Neuronal stem cell (in vitro differentiated cells): Measurements from ENCODE around the gene AKAP6.
"Not testable (repeated sequence)": the region's sequence is repeated elsewhere in the genome, so short reads cannot be mapped to it uniquely, and the experiment has no call there.

Experiments
- DNase-seq: peaks from one replicate; pipeline ENCODE4 v3.0.0-alpha.2; 2013; ENCODE audit warnings: low spot score
- H2AFZ ChIP-seq: one replicate; pipeline ENCODE4 v1.6.1; 2013; ENCODE audit warnings: mild to moderate bottlenecking, low read length, inconsistent platforms
- H2AK5ac ChIP-seq: 2 replicates; pipeline ENCODE4 v1.6.1; 2013; ENCODE audit warnings: low read depth, mild to moderate bottlenecking, inconsistent platforms, low read length, moderate library complexity, mixed read lengths
- H2BK120ac ChIP-seq: 2 replicates; pipeline ENCODE4 v1.6.1; 2013; ENCODE audit warnings: low read depth, mild to moderate bottlenecking, inconsistent platforms, low read length, moderate library complexity, mixed read lengths
- H2BK12ac ChIP-seq: one replicate; pipeline ENCODE4 v1.6.1; 2013; ENCODE audit warnings: low read length, inconsistent platforms
- H2BK15ac ChIP-seq: 2 replicates; pipeline ENCODE4 v1.6.1; 2013; ENCODE audit warnings: mild to moderate bottlenecking, low read length, inconsistent platforms, mixed read lengths
- H2BK5ac ChIP-seq: one replicate; pipeline ENCODE4 v1.6.1; 2013; ENCODE audit warnings: inconsistent platforms, mild to moderate bottlenecking, low read length, moderate library complexity
- H3K14ac ChIP-seq: one replicate; pipeline ENCODE4 v1.6.1; 2013; ENCODE audit warnings: low read length, inconsistent platforms
- H3K18ac ChIP-seq: 2 replicates; pipeline ENCODE4 v1.6.1; 2013; ENCODE audit warnings: low read length, inconsistent platforms
- H3K23ac ChIP-seq: 2 replicates; pipeline ENCODE4 v1.6.1; 2013; ENCODE audit warnings: low read depth, mild to moderate bottlenecking, mixed read lengths, low read length, inconsistent platforms; ENCODE audit not compliant: poor library complexity
- H3K27ac ChIP-seq: replicated peaks from 3 replicates; pipeline ENCODE4 v1.5.1; 2013; ENCODE audit warnings: low read length, inconsistent platforms
- H3K27me3 ChIP-seq, 3 experiments: 2 replicates each; pipeline ENCODE4 v1.6.1; 2013; ENCODE audit warnings: low read length in 3 of 3, mild to moderate bottlenecking in 2 of 3, inconsistent platforms in 1 of 3, low read depth in 1 of 3, mixed read lengths in 1 of 3, moderate library complexity in 1 of 3; ENCODE audit not compliant: control insufficient read depth in 3 of 3, insufficient read depth in 3 of 3
- H3K36me3 ChIP-seq, 2 donors: replicated peaks in 1 of 2; 2 replicates each; pipeline ENCODE4 v1.6.1; 2013; ENCODE audit warnings: low read length in 2 of 2; ENCODE audit not compliant: control insufficient read depth in 2 of 2, insufficient read depth in 2 of 2
- H3K4ac ChIP-seq: 2 replicates; pipeline ENCODE4 v1.6.1; 2013; ENCODE audit warnings: inconsistent platforms, mild to moderate bottlenecking, low read length, moderate library complexity
- H3K4me1 ChIP-seq, 2 donors: 1 replicate in 1 of 2; 2 replicates in 1 of 2; pipeline ENCODE4 v1.6.1; 2013; ENCODE audit warnings: low read length in 2 of 2, low read depth in 1 of 2; ENCODE audit not compliant: control insufficient read depth in 2 of 2, insufficient read depth in 1 of 2
- H3K4me2 ChIP-seq: one replicate; pipeline ENCODE4 v1.6.1; 2013; ENCODE audit warnings: mild to moderate bottlenecking, low read length, inconsistent platforms; ENCODE audit not compliant: insufficient read depth, poor library complexity, severe bottlenecking
- H3K4me3 ChIP-seq, 2 donors: 2 replicates each; pipeline ENCODE4 v1.5.1; 2013; ENCODE audit warnings: low read length in 2 of 2, mild to moderate bottlenecking in 2 of 2, inconsistent platforms in 1 of 2, moderate library complexity in 1 of 2
- H3K79me1 ChIP-seq: one replicate; pipeline ENCODE4 v1.6.1; 2013; ENCODE audit warnings: low read depth, mild to moderate bottlenecking, inconsistent platforms, low read length, moderate library complexity
- H3K9ac ChIP-seq: one replicate; pipeline ENCODE4 v1.6.1; 2013; ENCODE audit warnings: mild to moderate bottlenecking, low read depth, low read length, inconsistent platforms; ENCODE audit not compliant: poor library complexity
- H3K9me3 ChIP-seq, 2 donors: replicated peaks in 1 of 2; 2 replicates each; pipeline versions ENCODE3 to v1.6.1; 2013; ENCODE audit warnings: low read length in 2 of 2, mild to moderate bottlenecking in 2 of 2, inconsistent platforms in 1 of 2, low read depth in 1 of 2, mixed read lengths in 1 of 2, moderate library complexity in 1 of 2; ENCODE audit not compliant: control insufficient read depth in 2 of 2, insufficient read depth in 1 of 2
- H4K8ac ChIP-seq: one replicate; pipeline ENCODE4 v1.6.1; 2013; ENCODE audit warnings: low read depth, mild to moderate bottlenecking, inconsistent platforms, low read length, moderate library complexity
- H4K91ac ChIP-seq: one replicate; pipeline ENCODE4 v1.6.1; 2013; ENCODE audit warnings: low read length, low read depth, mild to moderate bottlenecking, inconsistent platforms; ENCODE audit not compliant: poor library complexity
- WGBS, 2 donors: extraction: QIAGEN DNeasy Blood & Tissue Kit; methylation state at CpG; one replicate each; pipeline ENCODE4 v1.1.7; 2013; ENCODE audit warnings: missing lambda C conversion rate in 2 of 2, mixed read lengths in 1 of 2; ENCODE audit not compliant: insufficient read length in 2 of 2, insufficient replicate concordance in 1 of 2; ENCODE audit errors: extremely low coverage in 2 of 2; 5-methylcytosine and 5-hydroxymethylcytosine counted together

Gene AKAP6

DNA sequence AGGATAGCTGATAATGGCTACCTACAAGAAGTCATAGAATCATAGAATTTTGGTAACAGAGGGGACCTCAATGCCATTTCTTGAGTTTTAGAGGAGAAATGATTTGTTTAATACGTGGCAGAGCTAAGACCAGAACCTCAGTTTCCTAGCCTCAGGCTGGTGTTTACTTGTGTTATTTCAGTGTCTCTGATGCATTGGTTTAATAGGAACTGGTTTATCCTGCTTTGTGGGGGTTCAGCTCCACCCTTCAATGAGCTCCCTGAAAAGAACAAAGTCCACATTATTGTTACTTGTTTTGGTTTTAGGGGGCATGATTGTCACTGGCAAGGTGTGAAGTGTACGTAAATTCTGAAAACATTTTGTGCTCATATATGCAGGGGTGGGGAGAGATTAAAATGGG lies 55.4 kb downstream of the AKAP6 start:
- Histone ChIP-seq H2AK5ac (no peak overlapping the region), H3K4ac (no peak overlapping the region), H3K14ac (no peak overlapping the region), H3K9me3 (no peaks in the 10 kb centered on the region), H3K27me3 (no peaks in the 10 kb centered on the region), H4K8ac (no peak overlapping the region), H4K91ac (no peak overlapping the region), H3K4me1 (no peaks in the 10 kb centered on the region), H3K23ac (no peak overlapping the region), H2BK12ac (no peak overlapping the region), H3K79me1 (no peaks in the 10 kb centered on the region), H3K36me3 (no peaks in the 10 kb centered on the region), H2BK120ac (no peak overlapping the region), H2BK15ac (no peak overlapping the region), H3K4me3 (no peak overlapping the region), H3K4me2 (no peak overlapping the region), H3K27ac (no peak overlapping the region), H3K9ac (no peak overlapping the region), H3K18ac (no peak overlapping the region), H2AFZ (no peak overlapping the region), H2BK5ac (no peak overlapping the region)
- no CpG with 5 or more reads among the region's 2 CpGs for WGBS, 2 donors
- DNase-seq: no peak

DNA sequence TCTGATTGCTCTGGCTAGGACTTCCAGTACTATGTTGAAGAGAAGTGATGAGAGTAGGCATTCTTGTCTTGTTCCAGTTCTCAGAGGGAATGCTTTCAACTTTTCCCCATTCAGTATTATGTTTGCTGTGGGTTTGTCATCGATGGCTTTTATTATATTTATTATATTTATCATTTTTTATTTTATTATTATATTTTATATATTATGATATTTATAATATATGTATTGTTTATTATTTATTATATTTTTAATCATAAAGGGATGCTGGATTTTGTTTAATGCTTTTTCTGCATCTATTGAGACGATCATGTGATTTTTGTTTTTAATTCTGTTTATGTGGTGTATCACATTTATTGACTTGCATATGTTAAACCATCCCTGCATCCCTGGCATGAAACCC lies 58.2 kb downstream of the AKAP6 start:
- H3K4me1 ChIP-seq, H2BK120ac ChIP-seq, H4K8ac ChIP-seq, H3K18ac ChIP-seq, H3K4me3 ChIP-seq, H4K91ac ChIP-seq, H3K14ac ChIP-seq, DNase-seq, H2BK12ac ChIP-seq, H3K23ac ChIP-seq, H2AFZ ChIP-seq, H3K9me3 ChIP-seq, H3K4ac ChIP-seq, H3K4me2 ChIP-seq, H3K9ac ChIP-seq, H3K79me1 ChIP-seq, H3K27me3 ChIP-seq, H2BK5ac ChIP-seq, H3K27ac ChIP-seq, H2AK5ac ChIP-seq, H3K36me3 ChIP-seq, H2BK15ac ChIP-seq: not testable (repeated sequence)
- no CpG with 5 or more reads among the region's 2 CpGs for WGBS, 2 donors

- peaks cover 0 to 5% of the 10 kb centered on the region in 2 donors for H3K9me3 ChIP-seq
- no peaks in the 10 kb centered on the region for H3K36me3 ChIP-seq
- H4K91ac ChIP-seq: no peak overlapping the region
- no peak overlapping the region for H3K23ac ChIP-seq
- H3K27me3 ChIP-seq: peaks cover 0 to 5% (median 0%) of the 10 kb centered on the region in 3 experiments
- no peak overlapping the region for H2BK120ac ChIP-seq
- no peak overlapping the region for H3K14ac ChIP-seq
- H2AK5ac ChIP-seq: no peak overlapping the region
- no CpG with 5 or more reads among the region's 1 CpG for WGBS, 2 donors
- H3K4ac ChIP-seq: no peak overlapping the region
- no peak overlapping the region for H3K27ac ChIP-seq
- no peak overlapping the region for H2BK15ac ChIP-seq
- no peak overlapping the region for H4K8ac ChIP-seq
- no peak overlapping the region for H3K18ac ChIP-seq
- no peaks in the 10 kb centered on the region for H3K79me1 ChIP-seq
- H3K9ac ChIP-seq: no peak overlapping the region
- H2BK12ac ChIP-seq: no peak overlapping the region
- DNase-seq: no peak
- H3K4me2 ChIP-seq: no peak overlapping the region
- H3K4me3 ChIP-seq: no peak overlapping the region
- H2BK5ac ChIP-seq: no peak overlapping the region
- H2AFZ ChIP-seq: no peak overlapping the region
- H3K4me1 ChIP-seq: no peaks in the 10 kb centered on the region
These were observed 64.0 kb downstream of the AKAP6 start for GRCh38 chr14:32393119-32393518.

- H4K91ac ChIP-seq: no peak overlapping the region
- no peak overlapping the region for H2BK15ac ChIP-seq
- H2BK5ac ChIP-seq: no peak overlapping the region
- peaks cover 0 to 1% of the 10 kb centered on the region in 2 donors for H3K4me1 ChIP-seq
- H2BK120ac ChIP-seq: no peak overlapping the region
- no peak overlapping the region for H2AFZ ChIP-seq
- DNase-seq: no peak
- H3K18ac ChIP-seq: no peak overlapping the region
- no peak overlapping the region for H3K4me2 ChIP-seq
- H3K4ac ChIP-seq: no peak overlapping the region
- no peak overlapping the region for H3K14ac ChIP-seq
- peaks cover 0 to 9% (median 0%) of the 10 kb centered on the region in 3 experiments for H3K27me3 ChIP-seq
- no peaks in the 10 kb centered on the region for H3K79me1 ChIP-seq
- no peak overlapping the region for H3K9ac ChIP-seq
- H2AK5ac ChIP-seq: no peak overlapping the region
- H3K4me3 ChIP-seq: no peak overlapping the region
- H3K9me3 ChIP-seq: peaks cover 0 to 5% of the 10 kb centered on the region in 2 donors
- no peak overlapping the region for H4K8ac ChIP-seq
- H3K36me3 ChIP-seq: no peaks in the 10 kb centered on the region
- H3K23ac ChIP-seq: no peak overlapping the region
- WGBS, 2 donors: no CpG with 5 or more reads among the region's 1 CpG
- H2BK12ac ChIP-seq: no peak overlapping the region
- H3K27ac ChIP-seq: no peak overlapping the region
These were observed 64.9 kb downstream of the AKAP6 start for GRCh38 chr14:32394038-32394437.
